ENCODE data around the gene FARS2. TPM values are rescaled to one million over a fixed set of nuclear protein-coding genes. Genes with fewer than 3 reads are reported as not detected.

FARS2 gene
- total and polyA plus RNA-seq, 2 donors (not counting 1 experiment from before 2014, with no cell fraction given), result 33.0 to 35.5 TPM

DNA sequence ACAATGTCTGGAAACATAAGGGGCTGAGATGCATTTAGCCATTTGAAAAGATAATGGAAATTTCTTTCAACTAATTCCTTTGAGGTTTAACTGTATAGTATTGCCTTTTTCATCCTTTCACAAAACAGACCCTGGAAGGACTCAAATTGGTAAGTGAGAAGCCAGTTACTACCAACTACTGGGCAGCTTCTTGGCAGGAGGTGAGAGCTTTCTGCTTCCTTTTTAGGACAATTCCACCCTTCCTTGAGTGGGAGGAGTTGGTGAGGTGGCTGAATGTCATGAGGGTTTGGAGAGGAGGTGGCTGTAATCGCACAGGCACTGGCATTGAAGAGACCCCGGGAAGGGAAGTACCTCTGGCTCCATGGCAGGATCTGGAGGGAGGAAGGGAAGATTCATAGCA, 404.4 kb downstream of the FARS2 start:
- Histone ChIP-seq H3K79me2 (ENCODE audit: control insufficient read depth, insufficient read depth, low read length) (no peaks in the 10 kb centered on the region), H3K27me3 (replicated peaks in 1 of 4; ENCODE audit: control extremely low read depth in 1 of 4, control insufficient read depth in 3 of 4, insufficient read depth in 4 of 4, low read length in 3 of 4) (no peaks in the 10 kb centered on the region), H2AFZ (ENCODE audit: insufficient read depth, low read depth, low read length, poor library complexity, severe bottlenecking) (peak overlapping the region; percentile 52), H3K4me2 (replicated peaks; ENCODE audit: low read depth, low read length, poor library complexity, severe bottlenecking) (peak overlapping the region; percentile 55), H3K4me3 (ENCODE audit: control extremely low read depth in 1 of 5, extremely low read depth in 1 of 5, insufficient read depth in 1 of 5, low read depth in 2 of 5, low read length in 4 of 5) (no peak overlapping the region), H4K20me1 (ENCODE audit: control insufficient read depth, insufficient read depth, low read length, poor library complexity, severe bottlenecking) (no peaks in the 10 kb centered on the region), H3K27ac (ENCODE audit: low read length in 2 of 2) (peak overlapping the region; percentile 9 to 69), H3K4me1 (ENCODE audit: control insufficient read depth in 2 of 2, insufficient read depth in 2 of 2, low read length in 2 of 2) (peaks cover 25 to 34% of the 10 kb centered on the region in 2 donors), H3K36me3 (replicated peaks in 1 of 2; ENCODE audit: control extremely low read depth in 1 of 2, control insufficient read depth in 1 of 2, extremely low read depth in 1 of 2, insufficient read depth in 2 of 2, low read length in 1 of 2) (no peaks in the 10 kb centered on the region), H3K9me3 (ENCODE audit: control extremely low read depth in 1 of 3, control insufficient read depth in 2 of 3, insufficient read depth in 1 of 3, low read length in 2 of 3) (no peaks in the 10 kb centered on the region), H3K9ac (ENCODE audit: low read length) (no peak overlapping the region)
- intact Hi-C loops (cut with micrococcal nuclease), result loop anchor here (1.0 to 5.0 kb wide), 3 partner anchors 15 to 59 kb away; no protein-coding TSS in a partner anchor
- H3K27ac Mint-ChIP-seq, result peak overlapping the region; percentile 88
- ChIA-PET CTCF (interaction anchor here (0.6 to 2.3 kb wide), 5 partner anchors 9 to 195 kb away, joined by 3 to 8 read pairs (median 4); no protein-coding TSS in a partner anchor), POLR2A (interaction anchor here (0.7 kb wide), 1 partner anchor 58 kb away, joined by 3 read pairs; no protein-coding TSS in a partner anchor)
- no peaks in the 10 kb centered on the region for H3K9me3 Mint-ChIP-seq (ENCODE audit: insufficient read depth)
- peak overlapping the region; percentile 59 for H3K4me3 Mint-ChIP-seq
- no peaks in the 10 kb centered on the region for H3K27me3 Mint-ChIP-seq
- DNase-seq (no peak), ATAC-seq (ENCODE audit: low read depth) (no peak)
- 100% methylated on average over 2 of the region's 2 CpGs for WGBS (ENCODE audit: insufficient coverage)
- H3K4me1 Mint-ChIP-seq, result peaks cover 54% of the 10 kb centered on the region
- no peak for TF ChIP-seq CTCF (IDR thresholded peaks at IDR 0.05)

DNA sequence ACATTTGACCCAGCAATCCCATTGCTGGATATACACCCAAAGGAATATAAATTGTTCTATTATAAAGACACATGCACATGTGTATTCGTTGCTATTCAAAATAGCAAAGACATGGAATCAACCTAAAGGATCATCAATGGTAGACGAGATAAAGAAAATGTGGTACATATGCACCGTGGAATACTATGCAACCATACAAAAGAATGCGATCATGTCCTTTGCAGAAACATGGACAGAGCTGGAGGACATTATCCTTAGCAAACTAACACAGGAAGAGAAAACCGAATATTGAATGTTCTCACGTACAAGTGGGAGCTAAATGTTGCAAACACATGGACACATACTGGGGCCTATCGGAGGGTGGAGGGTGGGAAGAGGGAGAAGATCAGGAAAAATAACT, 405.4 kb downstream of the FARS2 start:
- WGBS (ENCODE audit: insufficient coverage), result 78% methylated on average over 3 of the region's 7 CpGs
- H3K4me1 Mint-ChIP-seq, result peaks cover 61% of the 10 kb centered on the region
- intact Hi-C loops (cut with micrococcal nuclease), result loop anchor here (5.0 kb wide), 1 partner anchor 39 kb away; no protein-coding TSS in a partner anchor
- no peak overlapping the region for H3K4me2 ChIP-seq (replicated peaks; ENCODE audit: low read depth, low read length, poor library complexity, severe bottlenecking)
- H3K9me3 Mint-ChIP-seq (ENCODE audit: insufficient read depth), result no peaks in the 10 kb centered on the region
- H3K27me3 ChIP-seq (replicated peaks in 1 of 4; ENCODE audit: control extremely low read depth in 1 of 4, control insufficient read depth in 3 of 4, insufficient read depth in 4 of 4, low read length in 3 of 4), result no peaks in the 10 kb centered on the region
- no peaks in the 10 kb centered on the region for H3K79me2 ChIP-seq (ENCODE audit: control insufficient read depth, insufficient read depth, low read length)
- ATAC-seq (ENCODE audit: low read depth) (no peak), DNase-seq (no peak)
- POLR2A ChIA-PET, result no interaction called here
- TF ChIP-seq EZH2 (IDR thresholded peaks at IDR 0.05; ENCODE audit: borderline replicate concordance, insufficient read depth, low read depth, low read length, poor library complexity, severe bottlenecking) (no peak), CTCF (IDR thresholded peaks at IDR 0.05) (no peak)
- no peak overlapping the region for H3K9ac ChIP-seq (ENCODE audit: low read length)
- H3K27ac ChIP-seq (ENCODE audit: low read length in 2 of 2), result no peak overlapping the region
- H3K27ac Mint-ChIP-seq, result peak overlapping the region; percentile 37
- no peaks in the 10 kb centered on the region for H3K9me3 ChIP-seq (ENCODE audit: control extremely low read depth in 1 of 3, control insufficient read depth in 2 of 3, insufficient read depth in 1 of 3, low read length in 2 of 3)
- H3K4me3 ChIP-seq (ENCODE audit: control extremely low read depth in 1 of 5, extremely low read depth in 1 of 5, insufficient read depth in 1 of 5, low read depth in 2 of 5, low read length in 4 of 5), result no peak overlapping the region
- CTCF ChIA-PET, result no interaction called here
- H2AFZ ChIP-seq (ENCODE audit: insufficient read depth, low read depth, low read length, poor library complexity, severe bottlenecking), result no peak overlapping the region
- H3K36me3 ChIP-seq (replicated peaks in 1 of 2; ENCODE audit: control extremely low read depth in 1 of 2, control insufficient read depth in 1 of 2, extremely low read depth in 1 of 2, insufficient read depth in 2 of 2, low read length in 1 of 2), result no peaks in the 10 kb centered on the region
- H3K4me3 Mint-ChIP-seq, result no peak overlapping the region
- H3K4me1 ChIP-seq (ENCODE audit: control insufficient read depth in 2 of 2, insufficient read depth in 2 of 2, low read length in 2 of 2), result peaks cover 35 to 44% of the 10 kb centered on the region in 2 donors
- H3K27me3 Mint-ChIP-seq, result no peaks in the 10 kb centered on the region
- no peaks in the 10 kb centered on the region for H4K20me1 ChIP-seq (ENCODE audit: control insufficient read depth, insufficient read depth, low read length, poor library complexity, severe bottlenecking)
